Measurements from ENCODE around the gene INF2. TPM values are rescaled to one million over a fixed set of nuclear protein-coding genes. Genes with fewer than 3 reads are reported as not detected.

The INF2 gene
- total and polyA plus RNA-seq, 9 of the 15 experiments (the other 6 are each of a cell fraction or from before 2014, with no cell fraction given): 0.56 to 31.3 (median 7.8) TPM

- TF ChIP-seq ZNF232 (CRISPR knock-in tag; IDR thresholded peaks at IDR 0.05) (no peak), SETDB1 (IDR thresholded peaks at IDR 0.05; ENCODE audit: low read length) (no peak), CREB3 (tag; conservative IDR thresholded peaks at IDR 0.05; ENCODE audit: low read depth) (no peak), PTBP1 (IDR thresholded peaks at IDR 0.05; ENCODE audit: low read depth, low read length) (no peak)
- intact Hi-C loops (cut with micrococcal nuclease) (no loop called here), in situ Hi-C loops (cut with MboI) (no loop called here)
- POLR2A ChIA-PET: interaction anchor here (1.2 kb wide), 1 partner anchor 9 kb away, joined by 3 read pairs; no protein-coding TSS in a partner anchor
- Histone ChIP-seq H3K4me2 (ENCODE audit: insufficient read depth, low read length) (no peak overlapping the region), H3K4me3 (no peak overlapping the region), H3K9ac (ENCODE audit: insufficient read depth in 1 of 2, low read depth in 2 of 2, low read length in 2 of 2) (no peak overlapping the region), H3K27ac (ENCODE audit: extremely low read depth, low read depth, low read length) (no peak overlapping the region), H3K4me1 (replicated peaks in 1 of 2; ENCODE audit: control insufficient read depth in 2 of 2, insufficient read depth in 2 of 2, low read length in 2 of 2) (peaks cover 13 to 57% of the 10 kb centered on the region in 2 experiments; a peak in 4 of 5 replicates), H3K79me2 (ENCODE audit: control insufficient read depth, insufficient read depth, low read length) (no peaks in the 10 kb centered on the region), H3K9me3 (replicated peaks; ENCODE audit: control insufficient read depth, insufficient read depth, low read depth, low read length) (no peaks in the 10 kb centered on the region), H2AFZ (ENCODE audit: low read depth, low read length) (no peak overlapping the region), H4K20me1 (replicated peaks; ENCODE audit: control insufficient read depth, insufficient read depth, low read length) (no peaks in the 10 kb centered on the region), H3K9me1 (ENCODE audit: control insufficient read depth, insufficient read depth, low read length) (no peaks in the 10 kb centered on the region), H3K27me3 (ENCODE audit: control insufficient read depth in 2 of 2, insufficient read depth in 2 of 2, low read length in 2 of 2) (no peaks in the 10 kb centered on the region), H3K36me3 (ENCODE audit: control insufficient read depth, insufficient read depth, low read length) (no peaks in the 10 kb centered on the region)
- FAIRE-seq (no peak), DNase-seq (ENCODE audit: extremely low read depth in 1 of 4, low spot score in 3 of 4) (no peak), ATAC-seq (no peak)
- CTCF ChIA-PET (ENCODE audit: low intra/inter-chr PET ratio): no interaction called here
- 43% methylated on average over 10 of the region's 10 CpGs for WGBS (ENCODE audit: insufficient coverage, low coverage, missing lambda C conversion rate)
- no TSS peak for BruUV-seq (replicated peaks)
Observed at GRCh38 chr14:104684449-104684821, 5.0 kb upstream of the INF2 start.

Measured in K562 (cell line).